HPDE6-E6E7 (cell line): ENCODE measurements around the gene HSD17B11.
"Not testable (repeated sequence)": the region's sequence is repeated elsewhere in the genome, so short reads cannot be mapped to it uniquely, and the experiment has no call there.

ENCODE experiments used
- DNase-seq: peaks from one replicate; pipeline ENCODE4 v3.0.0; 2011; ENCODE audit warnings: missing footprints; ENCODE audit errors: extremely low spot score

The HSD17B11 gene

GRCh38 chr4:87305562-87305961, 85.4 kb downstream of the HSD17B11 start:
- no peak for DNase-seq

GRCh38 chr4:87304745-87305432, 86.1 kb downstream of the HSD17B11 start:
- peak; percentile 7 for DNase-seq

GRCh38 chr4:87299898-87300297, 91.1 kb downstream of the HSD17B11 start:
- DNase-seq: no peak

- DNase-seq: no peak
Observed at GRCh38 chr4:87298362-87298761, 92.6 kb downstream of the HSD17B11 start.

GRCh38 chr4:87294911-87295310, 96.1 kb downstream of the HSD17B11 start:
- not testable (repeated sequence) for DNase-seq

GRCh38 chr4:87293889-87294288, 97.1 kb downstream of the HSD17B11 start:
- not testable (repeated sequence) for DNase-seq

- no peak for DNase-seq
Observed at GRCh38 chr4:87286970-87287369, 104.0 kb downstream of the HSD17B11 start.
